GM12891 (cell line): ENCODE measurements around the gene ITM2C.

Experiments used
- PAX5 ChIP-seq: IDR thresholded peaks from 2 replicates; pipeline ENCODE4 v1.6.1; 2011; ENCODE audit warnings: low read length, moderate library complexity, mild to moderate bottlenecking; ENCODE audit not compliant: insufficient read depth, severe bottlenecking
- POLR2A ChIP-seq: IDR thresholded peaks from 2 replicates; pipeline ENCODE4 v1.6.1; 2011; ENCODE audit warnings: low read depth, low read length, control low read depth
- POLR2AphosphoS5 ChIP-seq: IDR thresholded peaks from 2 replicates; pipeline ENCODE4 v1.6.1; 2011; ENCODE audit warnings: low read depth, low read length, control low read depth
- SPI1 ChIP-seq: IDR thresholded peaks from 2 replicates; pipeline ENCODE4 v1.6.1; 2011; ENCODE audit warnings: low read depth, low read length, control low read depth

DNA sequence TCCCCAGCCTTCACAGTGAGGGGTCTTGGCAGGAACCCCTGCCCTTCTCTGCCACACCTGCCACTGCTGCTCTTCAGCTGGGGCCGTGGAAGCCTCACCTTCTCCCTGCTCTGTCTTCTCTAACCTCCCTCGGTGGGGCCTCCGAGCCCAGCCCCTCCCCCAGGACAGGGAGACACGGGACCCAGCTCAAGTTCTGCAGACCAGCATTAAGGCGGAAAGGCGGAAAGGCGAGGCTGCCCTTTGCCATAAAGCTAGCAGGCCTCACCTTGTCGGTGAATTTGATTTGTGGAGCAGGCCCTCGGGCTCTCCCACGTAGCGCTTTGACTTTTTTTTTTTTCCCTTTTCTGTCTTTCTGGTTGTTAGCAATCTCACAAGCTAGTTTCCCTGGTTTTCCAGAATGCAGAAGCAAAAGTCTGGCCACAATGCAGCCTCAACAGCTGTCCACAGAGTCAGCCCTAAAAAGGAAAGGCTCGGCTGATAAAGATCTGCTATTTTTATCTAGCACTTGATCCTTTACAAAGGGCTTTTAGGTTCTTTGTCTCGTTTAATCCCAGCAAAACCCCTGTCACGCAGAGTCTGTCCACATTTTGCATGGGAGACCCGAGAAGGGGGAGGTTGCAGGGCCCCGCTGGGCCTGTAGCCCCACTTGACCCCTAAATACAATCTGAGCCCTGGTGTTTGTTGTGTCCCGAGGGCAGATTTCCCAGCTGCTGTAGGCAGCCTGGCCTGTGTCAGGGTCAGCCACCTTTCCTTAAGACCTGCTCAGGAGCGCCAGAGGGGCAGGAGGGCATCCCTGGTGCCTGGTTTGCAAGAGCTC, 6.0 kb downstream of the ITM2C start:
- TF ChIP-seq PAX5 (no peak), POLR2AphosphoS5 (no peak), POLR2A (no peak), SPI1 (no peak)
